ENCODE measurements around the gene FAR2.

DNA sequence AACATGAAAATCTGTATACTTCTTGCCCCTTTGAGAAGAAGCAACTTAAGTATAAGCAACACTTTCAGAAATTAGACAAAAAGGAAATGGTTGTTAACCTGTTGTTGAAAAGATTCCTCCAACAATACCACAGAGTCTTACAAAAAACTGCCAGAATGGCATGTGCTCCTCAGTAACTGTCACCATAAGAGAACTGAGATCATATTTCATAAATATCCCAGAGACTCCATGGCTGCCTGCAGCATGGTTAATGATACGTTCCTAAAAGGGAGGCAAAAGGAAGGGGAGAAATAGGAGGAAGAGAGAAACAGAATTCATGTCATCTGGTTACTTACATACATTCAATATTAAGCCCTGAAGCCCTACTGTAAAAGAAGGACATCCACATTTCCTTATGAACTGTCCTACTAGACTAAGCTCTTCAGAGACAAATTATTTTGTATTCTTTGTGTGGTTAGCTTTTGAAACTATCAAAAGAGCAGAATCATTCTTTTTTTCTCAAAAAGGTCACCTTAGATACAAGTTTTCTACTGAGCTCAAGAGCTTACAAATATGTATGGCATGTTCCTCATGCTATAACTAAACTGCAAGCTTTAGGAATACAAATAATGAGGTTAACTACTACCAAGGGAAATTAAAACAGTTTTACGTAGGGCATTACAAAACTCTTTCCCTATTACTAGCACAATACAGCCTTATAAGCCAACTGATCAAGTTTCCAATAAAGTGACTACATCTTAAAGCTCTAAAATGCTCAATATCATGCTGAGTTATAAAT is 194.1 kb downstream of the FAR2 start:
- TF ChIP-seq, protein P1, sequence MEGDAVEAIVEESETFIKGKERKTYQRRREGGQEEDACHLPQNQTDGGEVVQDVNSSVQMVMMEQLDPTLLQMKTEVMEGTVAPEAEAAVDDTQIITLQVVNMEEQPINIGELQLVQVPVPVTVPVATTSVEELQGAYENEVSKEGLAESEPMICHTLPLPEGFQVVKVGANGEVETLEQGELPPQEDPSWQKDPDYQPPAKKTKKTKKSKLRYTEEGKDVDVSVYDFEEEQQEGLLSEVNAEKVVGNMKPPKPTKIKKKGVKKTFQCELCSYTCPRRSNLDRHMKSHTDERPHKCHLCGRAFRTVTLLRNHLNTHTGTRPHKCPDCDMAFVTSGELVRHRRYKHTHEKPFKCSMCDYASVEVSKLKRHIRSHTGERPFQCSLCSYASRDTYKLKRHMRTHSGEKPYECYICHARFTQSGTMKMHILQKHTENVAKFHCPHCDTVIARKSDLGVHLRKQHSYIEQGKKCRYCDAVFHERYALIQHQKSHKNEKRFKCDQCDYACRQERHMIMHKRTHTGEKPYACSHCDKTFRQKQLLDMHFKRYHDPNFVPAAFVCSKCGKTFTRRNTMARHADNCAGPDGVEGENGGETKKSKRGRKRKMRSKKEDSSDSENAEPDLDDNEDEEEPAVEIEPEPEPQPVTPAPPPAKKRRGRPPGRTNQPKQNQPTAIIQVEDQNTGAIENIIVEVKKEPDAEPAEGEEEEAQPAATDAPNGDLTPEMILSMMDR (conservative IDR thresholded peaks at IDR 0.05 in 1 of 2, IDR thresholded peaks at IDR 0.05 in 1 of 2; ENCODE audit: extremely low read depth in 1 of 2, insufficient read depth in 1 of 2, low read depth in 1 of 2, low read length in 2 of 2) = no peak
- no peak for TF ChIP-seq EZH2 (IDR thresholded peaks at IDR 0.05; ENCODE audit: borderline replicate concordance, low read length)
